ENCODE results near the gene TSC22D2.
"Not testable (repeated sequence)": the region's sequence is repeated elsewhere in the genome, so short reads cannot be mapped to it uniquely, and the experiment has no call there.

Gene TSC22D2

GRCh38 chr3:150449169-150449721 lies 41.1 kb downstream of the TSC22D2 start:
- no peak for DNase-seq (ENCODE audit: low read depth)

DNA sequence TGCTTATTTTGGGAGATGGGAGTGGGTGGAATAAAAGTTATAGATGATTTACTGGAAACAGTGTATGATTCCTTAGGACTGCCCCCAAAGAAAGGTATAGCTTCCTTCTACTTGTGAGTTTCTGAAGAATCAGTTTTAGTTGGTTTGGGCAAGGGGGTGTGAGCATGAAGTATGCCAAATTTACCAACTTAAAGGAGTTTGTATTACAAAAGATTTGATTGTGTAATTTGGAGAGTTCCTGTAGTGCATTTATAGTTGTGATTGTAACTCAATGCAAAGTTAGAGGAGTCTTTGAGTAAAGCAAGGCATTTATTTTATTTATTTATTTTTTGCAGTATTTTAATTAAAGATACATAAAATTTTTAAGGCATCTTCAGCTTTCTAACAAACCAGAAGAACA lies 42.8 kb downstream of the TSC22D2 start:
- DNase-seq (ENCODE audit: low read depth): no peak

DNA sequence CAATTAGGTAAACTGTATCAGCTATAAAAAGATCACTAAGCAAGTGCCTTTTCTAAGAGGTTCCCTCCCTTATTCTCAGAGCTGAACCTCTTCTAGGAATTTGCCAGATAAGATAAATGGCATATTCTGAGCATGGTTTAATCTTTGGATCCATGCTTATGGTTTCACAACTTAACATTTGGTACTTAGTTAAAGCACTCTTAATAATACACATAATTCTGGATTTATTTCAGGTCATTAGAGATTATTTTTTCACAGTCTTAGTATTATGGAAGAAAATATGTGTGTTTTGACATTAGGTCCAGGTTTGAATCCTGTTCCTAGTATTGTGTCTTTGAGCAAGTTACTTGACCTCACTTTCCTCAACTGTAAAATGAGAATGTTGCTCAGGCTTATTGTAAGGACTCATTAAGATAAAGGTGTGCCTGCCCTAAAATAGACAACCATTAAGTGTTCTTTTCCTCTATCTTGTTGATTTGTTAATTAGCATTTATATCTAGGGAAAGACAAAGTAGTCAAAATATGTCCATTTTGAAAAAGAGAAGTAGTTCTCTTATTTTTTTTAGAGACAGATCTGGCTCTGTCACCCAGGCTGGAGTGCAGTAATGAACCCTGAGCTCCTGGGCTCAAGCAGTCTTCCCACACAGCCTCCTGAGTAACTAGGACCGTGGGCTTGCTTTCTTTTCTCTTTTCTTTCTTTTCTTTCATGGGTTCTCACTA lies 43.4 kb downstream of the TSC22D2 start:
- DNase-seq (ENCODE audit: low read depth): no peak

DNA sequence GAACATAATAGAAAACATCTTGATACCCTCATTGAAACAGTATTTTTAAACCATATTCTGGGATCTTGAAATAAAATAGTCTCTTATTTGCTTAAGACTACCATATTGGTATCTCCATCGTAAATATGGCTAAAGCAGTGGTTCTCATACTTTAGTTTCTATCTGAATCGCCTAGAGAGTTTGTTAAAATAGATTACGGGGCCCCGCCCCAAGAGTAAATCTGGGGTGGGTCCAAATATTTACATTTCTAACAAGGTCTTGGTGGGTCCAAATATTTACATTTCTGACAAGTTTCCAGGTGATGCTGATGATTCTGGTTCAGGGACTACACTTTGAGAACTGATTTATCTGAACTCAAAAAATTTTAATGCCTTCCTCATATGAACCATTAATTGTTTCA lies 45.3 kb downstream of the TSC22D2 start:
- no peak for DNase-seq (ENCODE audit: low read depth)

DNA sequence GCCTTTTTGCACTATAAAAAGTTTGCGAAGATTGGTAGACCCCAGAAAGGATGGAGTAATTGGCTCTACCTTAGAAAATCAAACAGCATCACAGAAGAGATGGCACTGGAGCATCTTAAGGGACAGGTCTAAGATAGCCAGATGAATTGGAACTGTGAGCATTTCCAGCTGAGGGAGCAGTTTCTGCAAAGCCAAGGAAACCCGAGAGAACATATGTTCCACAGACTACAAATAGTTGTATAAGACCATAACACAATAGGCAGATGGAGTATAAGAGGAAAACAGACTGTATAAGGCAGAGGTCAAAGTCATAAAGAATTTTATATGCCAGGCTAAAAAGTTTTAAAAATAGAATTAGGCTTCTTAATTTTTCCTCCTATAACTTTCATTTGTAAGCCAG lies 46.0 kb downstream of the TSC22D2 start:
- DNase-seq (ENCODE audit: low read depth): no peak

GRCh38 chr3:150454622-150455021 lies 46.5 kb downstream of the TSC22D2 start:
- no peak for DNase-seq (ENCODE audit: low read depth)

GRCh38 chr3:150455341-150455740 lies 47.2 kb downstream of the TSC22D2 start:
- DNase-seq (ENCODE audit: low read depth): no peak

- DNase-seq (ENCODE audit: low read depth): no peak
These were observed 49.9 kb downstream of the TSC22D2 start for GRCh38 chr3:150458001-150458400.

DNA sequence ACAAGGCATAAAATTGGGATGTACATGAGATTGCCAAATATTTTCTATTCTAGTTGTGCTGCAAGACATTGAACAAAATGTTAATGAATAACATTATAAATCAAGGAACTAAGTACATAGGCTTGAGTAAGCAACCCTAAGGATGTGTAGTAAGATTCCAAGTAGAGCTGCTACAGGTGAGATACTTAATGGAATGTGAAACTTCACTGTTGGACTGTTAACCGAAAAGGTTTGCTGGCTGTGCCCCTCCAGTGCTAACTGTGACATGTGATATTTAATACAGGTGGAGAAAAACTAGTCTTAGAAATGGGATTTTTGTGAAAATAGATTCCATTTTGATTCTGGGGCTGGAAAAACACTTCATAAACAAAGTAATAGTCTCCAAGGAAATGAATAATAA lies 52.4 kb downstream of the TSC22D2 start:
- DNase-seq (ENCODE audit: low read depth): no peak

- no peak for DNase-seq (ENCODE audit: low read depth)
These were observed 53.3 kb downstream of the TSC22D2 start for GRCh38 chr3:150461399-150461798.

- no peak for DNase-seq (ENCODE audit: low read depth)
These were observed 54.0 kb downstream of the TSC22D2 start for GRCh38 chr3:150462108-150462507.

DNA sequence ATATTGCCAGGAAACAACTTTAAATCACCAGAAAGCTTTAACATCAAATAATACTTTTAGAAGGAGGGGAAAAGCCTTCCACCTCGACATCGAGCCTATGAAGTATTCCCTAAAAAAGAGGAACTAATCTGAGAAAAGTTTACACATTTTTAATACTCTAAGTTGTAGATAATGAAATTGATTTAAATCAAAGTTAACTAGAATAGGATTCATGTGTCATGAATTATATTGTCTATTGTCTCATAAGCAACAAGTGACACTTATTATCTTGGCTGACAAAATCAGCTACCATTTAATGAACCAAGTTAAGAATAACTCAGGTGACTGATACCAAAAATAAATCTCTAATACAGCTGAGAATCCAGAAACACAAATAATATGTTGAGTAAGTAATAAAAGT lies 56.6 kb downstream of the TSC22D2 start:
- DNase-seq (ENCODE audit: low read depth): no peak

- no peak for DNase-seq (ENCODE audit: low read depth)
These were observed 59.3 kb downstream of the TSC22D2 start for GRCh38 chr3:150467381-150467780.

DNA sequence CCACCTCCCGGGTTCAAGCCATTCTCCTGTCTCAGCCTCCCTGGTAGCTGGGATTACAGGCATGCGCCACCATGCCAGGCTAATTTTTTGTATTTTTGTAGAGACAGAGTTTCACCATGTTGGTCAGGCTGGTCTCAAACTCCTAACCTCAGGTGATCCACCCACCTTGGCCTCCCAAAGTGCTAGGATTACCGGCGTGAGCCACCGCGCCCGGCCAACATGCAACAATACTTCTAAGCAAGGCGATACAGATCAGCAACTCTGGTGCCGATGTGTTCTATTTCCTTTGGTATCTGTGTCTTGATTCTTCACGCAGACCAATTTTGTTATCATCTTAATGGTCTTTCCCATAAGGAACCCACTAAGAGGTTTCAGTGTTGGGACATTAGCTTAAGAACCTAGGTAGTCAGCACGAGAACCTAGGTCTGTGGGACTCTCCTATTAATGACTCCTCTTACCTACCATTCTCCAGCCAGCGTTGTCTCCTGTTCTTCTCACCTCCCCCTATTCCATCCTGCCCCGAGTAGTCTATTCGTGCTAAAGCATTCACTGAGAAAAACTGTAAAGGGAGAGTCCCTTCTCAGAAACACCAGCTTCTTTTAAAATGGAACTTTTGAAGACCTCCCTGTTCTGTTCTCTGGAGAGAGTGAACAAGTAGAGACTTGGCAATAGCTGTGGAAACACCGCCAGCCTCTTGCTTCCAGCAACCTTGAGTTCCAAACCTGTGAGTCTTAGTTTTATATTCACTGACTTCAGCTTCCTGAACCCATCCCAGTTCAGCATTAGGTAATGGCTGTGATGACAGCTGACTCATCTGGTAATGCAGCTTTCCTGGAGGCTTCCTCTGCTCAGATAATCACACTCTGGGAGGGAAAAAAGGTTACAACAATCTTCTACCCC lies 61.2 kb downstream of the TSC22D2 start:
- no peak for DNase-seq (ENCODE audit: low read depth)

DNA sequence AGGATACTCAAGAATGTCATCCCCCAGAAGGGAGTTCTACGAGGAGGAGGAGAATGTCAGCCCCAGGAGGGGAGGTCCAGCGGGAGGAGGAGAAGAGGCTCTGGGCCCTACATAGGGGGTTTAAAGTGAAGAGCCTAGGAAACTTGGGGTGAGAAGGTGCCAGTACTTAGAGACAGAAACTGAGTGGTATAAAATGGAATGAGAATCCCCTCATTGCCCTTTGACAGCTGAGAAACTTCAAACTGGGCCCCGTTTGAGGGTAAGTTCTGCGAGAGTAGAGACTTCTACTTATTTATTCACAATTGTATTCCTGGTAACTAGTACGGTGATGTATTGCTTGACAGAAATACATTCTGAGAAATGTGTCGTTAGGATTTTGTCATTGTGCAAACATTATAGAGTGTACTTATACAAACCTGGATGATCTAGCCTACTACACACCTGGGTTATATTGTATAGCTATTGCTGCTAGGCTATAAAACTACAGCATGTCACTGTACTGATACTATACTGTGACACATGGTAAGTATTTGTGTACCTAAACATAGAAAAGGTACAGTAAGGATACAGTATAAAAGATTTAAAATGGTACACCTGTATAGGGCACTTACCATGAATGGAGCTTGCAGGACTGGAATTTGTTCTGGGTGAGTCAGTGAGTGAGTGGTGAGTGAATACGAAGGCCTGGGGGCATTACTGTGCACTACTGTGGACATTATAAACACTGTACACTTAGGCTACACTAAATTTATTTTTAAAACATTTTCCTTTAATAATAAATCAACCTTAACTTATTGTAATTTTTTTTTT lies 62.0 kb downstream of the TSC22D2 start:
- no peak for DNase-seq (ENCODE audit: low read depth)

DNA sequence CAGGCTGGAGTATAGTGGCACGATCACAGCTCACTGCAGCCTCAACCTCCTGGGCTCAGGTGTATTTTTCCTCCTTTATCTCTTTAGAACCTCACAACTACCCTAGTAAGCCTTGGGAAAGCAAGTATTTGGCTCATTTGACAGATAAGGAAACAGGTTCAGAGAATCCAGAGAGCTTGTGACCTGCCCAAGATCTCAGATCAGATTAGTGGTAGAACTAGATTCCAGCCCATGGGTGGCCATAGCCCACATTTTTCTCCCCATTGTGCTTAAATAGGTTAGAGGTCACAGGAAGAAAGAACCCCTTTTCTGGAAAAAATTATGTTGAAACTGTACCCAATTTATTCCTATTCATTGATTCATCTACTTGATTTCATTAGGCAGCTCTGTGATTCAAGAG lies 64.3 kb downstream of the TSC22D2 start:
- DNase-seq (ENCODE audit: low read depth): no peak

GRCh38 chr3:150473161-150473560 lies 65.1 kb downstream of the TSC22D2 start:
- not testable (repeated sequence) for DNase-seq (ENCODE audit: low read depth)

GRCh38 chr3:150479370-150479769 lies 71.3 kb downstream of the TSC22D2 start:
- no peak for DNase-seq (ENCODE audit: low read depth)

- DNase-seq (ENCODE audit: low read depth): no peak
These were observed 72.8 kb downstream of the TSC22D2 start for GRCh38 chr3:150480877-150481276.

- no peak for DNase-seq (ENCODE audit: low read depth)
These were observed 75.1 kb downstream of the TSC22D2 start for GRCh38 chr3:150483226-150483625.

DNA sequence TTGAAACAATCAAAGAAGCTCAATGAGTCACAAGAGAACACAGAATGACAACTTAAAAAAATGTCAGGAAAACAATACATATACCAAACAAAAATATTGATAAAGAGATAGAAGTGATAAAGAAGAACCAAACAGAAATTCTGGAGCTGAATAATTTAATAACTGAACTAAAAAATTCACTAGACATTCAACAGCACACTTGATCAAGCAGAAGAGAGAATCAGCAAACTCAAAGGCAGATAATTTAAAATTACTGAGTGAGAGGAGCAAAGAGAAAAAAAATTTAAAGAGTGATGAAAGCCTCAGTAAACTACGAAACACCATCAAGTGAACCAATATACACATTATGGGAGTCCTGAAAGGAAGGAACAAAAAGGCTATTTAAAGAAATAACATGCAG lies 76.3 kb downstream of the TSC22D2 start:
- DNase-seq (ENCODE audit: low read depth): no peak

DNA sequence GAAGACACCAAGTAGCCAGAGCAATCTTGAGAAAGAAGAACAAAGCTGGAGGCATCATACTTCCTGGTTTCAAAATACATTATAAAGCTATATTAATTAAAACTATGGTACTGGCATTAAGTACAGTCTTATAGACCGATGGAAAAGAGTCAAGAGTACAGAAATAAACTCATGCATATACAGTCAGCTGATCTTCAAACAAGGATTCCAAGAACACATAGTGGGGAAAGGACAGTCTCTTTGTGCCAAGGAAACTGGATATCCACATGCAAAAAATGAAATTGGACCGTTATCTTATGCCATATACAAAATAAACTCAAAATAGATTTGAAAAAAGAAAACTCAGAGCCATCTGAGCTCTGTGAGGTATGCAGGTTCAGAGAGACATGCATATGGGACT lies 80.8 kb downstream of the TSC22D2 start:
- no peak for DNase-seq (ENCODE audit: low read depth)
